ENCODE measurements around the gene KCNK17.
A peak's percentile ranks its signal among the peaks of the same experiment; 100 is the strongest.

The KCNK17 gene, protein sequence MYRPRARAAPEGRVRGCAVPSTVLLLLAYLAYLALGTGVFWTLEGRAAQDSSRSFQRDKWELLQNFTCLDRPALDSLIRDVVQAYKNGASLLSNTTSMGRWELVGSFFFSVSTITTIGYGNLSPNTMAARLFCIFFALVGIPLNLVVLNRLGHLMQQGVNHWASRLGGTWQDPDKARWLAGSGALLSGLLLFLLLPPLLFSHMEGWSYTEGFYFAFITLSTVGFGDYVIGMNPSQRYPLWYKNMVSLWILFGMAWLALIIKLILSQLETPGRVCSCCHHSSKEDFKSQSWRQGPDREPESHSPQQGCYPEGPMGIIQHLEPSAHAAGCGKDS

DNA sequence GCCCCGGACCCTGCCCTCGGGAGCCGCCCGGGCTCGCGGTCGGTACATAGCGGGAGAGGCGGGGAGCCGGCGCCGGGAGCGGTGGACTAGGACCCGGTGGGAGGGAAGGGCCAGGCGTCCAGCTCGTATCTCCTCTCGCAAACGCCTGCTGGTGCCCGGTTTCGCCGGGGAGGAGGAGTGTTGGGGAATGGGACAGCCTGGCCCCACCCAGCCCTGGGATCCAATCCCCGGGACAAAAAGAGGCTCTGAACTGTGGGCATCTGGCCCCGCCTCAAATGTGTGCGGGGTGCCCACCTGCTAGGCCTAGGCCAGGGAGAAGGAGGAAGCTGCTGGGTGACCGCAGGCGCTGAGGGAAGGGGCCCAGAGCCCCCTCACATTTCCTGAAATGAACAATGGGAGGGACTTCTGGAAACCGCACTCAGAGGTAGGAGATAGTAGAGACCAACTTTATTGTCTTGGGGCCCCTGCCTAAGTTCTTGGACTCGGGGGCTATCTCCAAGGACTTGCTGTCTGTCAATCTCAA, at the start of gene KCNK17:
TSS of gene KCNK17 (minus strand) at position 147 of the 523 bp plus-strand sequence. CDS start at position 48, 99 bp downstream.
- no peak within 1 kb of the TSS for H3K27ac ChIP-seq
- ChIA-PET POLR2A (ENCODE audit: low non-redundant PET) (no interaction called here), CTCF (no interaction called here)
- TF ChIP-seq, protein P1, sequence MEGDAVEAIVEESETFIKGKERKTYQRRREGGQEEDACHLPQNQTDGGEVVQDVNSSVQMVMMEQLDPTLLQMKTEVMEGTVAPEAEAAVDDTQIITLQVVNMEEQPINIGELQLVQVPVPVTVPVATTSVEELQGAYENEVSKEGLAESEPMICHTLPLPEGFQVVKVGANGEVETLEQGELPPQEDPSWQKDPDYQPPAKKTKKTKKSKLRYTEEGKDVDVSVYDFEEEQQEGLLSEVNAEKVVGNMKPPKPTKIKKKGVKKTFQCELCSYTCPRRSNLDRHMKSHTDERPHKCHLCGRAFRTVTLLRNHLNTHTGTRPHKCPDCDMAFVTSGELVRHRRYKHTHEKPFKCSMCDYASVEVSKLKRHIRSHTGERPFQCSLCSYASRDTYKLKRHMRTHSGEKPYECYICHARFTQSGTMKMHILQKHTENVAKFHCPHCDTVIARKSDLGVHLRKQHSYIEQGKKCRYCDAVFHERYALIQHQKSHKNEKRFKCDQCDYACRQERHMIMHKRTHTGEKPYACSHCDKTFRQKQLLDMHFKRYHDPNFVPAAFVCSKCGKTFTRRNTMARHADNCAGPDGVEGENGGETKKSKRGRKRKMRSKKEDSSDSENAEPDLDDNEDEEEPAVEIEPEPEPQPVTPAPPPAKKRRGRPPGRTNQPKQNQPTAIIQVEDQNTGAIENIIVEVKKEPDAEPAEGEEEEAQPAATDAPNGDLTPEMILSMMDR (conservative IDR thresholded peaks at IDR 0.05; ENCODE audit: low read depth): no peak
- no peak for DNase-seq (ENCODE audit: low spot score)

DNA sequence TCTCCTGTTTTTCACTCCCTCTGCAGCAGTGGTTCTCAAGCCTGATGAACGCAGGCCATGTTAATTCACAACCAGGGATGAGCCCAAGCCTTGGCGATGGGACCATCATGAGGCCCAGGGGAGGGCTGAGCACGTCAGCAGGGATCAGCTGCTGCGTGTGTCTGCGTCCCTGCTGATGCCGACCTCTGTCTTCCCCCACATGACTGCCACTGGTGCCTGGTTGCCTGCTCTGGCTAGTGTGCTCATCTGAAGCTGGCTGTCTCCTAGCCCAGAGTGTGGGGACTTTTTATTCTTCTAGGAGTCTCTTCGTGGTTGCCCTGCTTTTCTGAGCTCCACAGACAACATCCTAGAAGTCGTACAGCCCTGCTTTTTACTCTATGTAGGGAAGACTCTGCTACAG, 49.1 kb upstream of the KCNK17 start:
- DNase-seq (ENCODE audit: low spot score): no peak
- CTCF ChIA-PET: interaction anchor here (0.7 kb wide), 1 partner anchor 105 kb away, joined by 3 read pairs; no protein-coding TSS in a partner anchor
- TF ChIP-seq, protein P1 (conservative IDR thresholded peaks at IDR 0.05; ENCODE audit: low read depth): no peak
- H3K27ac ChIP-seq: no peak overlapping the region
- POLR2A ChIA-PET (ENCODE audit: low non-redundant PET): no interaction called here

DNA sequence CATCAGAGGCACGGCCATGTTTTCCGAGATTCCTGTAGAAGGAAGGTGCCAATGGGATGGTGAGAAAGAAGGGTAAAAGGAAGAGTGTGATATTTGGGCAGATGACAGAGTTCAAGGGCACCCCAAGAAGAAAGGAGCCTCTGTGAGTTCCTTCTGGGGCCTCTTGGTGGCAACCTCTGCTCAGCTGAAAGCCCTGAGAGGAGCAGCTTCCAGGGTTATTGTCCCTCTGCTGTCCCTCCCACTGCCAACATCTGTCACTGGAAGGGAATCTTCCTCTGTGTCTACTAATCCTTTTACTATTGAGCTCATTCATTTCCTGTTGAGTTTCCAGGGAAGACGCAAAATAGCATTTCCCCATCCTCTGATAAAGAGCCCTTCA, 48.3 kb upstream of the KCNK17 start:
- CTCF ChIA-PET: interaction anchor here (0.6 to 1.1 kb wide), 13 partner anchors 9 to 653 kb away, joined by 3 to 4 read pairs (median 3); no protein-coding TSS in a partner anchor
- no peak overlapping the region for H3K27ac ChIP-seq
- no peak for DNase-seq (ENCODE audit: low spot score)
- TF ChIP-seq, protein P1 (conservative IDR thresholded peaks at IDR 0.05; ENCODE audit: low read depth): no peak
- POLR2A ChIA-PET (ENCODE audit: low non-redundant PET): no interaction called here

DNA sequence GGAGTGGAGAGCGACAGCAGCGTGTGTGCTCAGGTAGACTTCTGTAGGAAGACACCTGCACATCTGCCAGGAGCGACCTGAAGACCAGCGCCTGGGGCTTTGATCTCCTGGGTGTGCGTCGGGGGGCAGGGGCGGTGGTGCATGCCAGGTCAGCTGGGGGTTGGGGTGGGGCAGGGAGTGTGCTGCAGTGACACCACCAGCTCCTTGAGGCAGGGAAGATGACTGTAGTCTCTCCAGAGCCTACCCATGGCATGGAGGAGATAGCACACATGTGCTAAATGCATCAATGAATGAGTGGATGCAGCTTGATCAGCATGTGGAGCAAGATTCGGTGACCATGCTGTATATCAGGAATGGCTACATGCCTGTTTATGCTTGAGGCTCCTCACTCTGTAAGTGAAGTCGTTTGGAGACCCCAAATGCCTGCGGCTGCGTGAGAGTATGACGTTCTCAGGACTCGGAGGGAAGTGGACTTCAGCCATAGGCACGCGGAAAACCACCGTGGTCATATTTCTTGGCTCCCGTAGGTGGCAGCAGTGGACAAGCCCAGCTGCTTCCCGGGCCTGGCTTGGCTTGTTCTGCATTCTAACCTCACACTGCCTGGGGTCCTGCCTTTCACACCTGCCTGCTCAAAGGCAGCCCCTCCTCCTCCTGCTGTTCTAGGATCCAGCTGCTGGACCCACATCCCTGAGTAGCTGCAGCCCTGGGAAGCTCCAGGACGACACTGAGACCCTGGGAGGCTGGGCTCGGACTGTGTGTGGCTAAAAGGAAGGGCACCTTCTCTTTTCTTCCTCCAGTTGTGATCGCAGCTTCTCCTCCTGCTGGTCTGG, 47.7 kb upstream of the KCNK17 start:
- H3K27ac ChIP-seq: no peak overlapping the region
- TF ChIP-seq, protein P1 (conservative IDR thresholded peaks at IDR 0.05; ENCODE audit: low read depth): peak; percentile 80
- CTCF ChIA-PET: interaction anchor here (0.6 to 1.1 kb wide), 11 partner anchors 9 to 533 kb away, joined by 3 to 4 read pairs (median 4); no protein-coding TSS in a partner anchor
- DNase-seq (ENCODE audit: low spot score): peak; percentile 64
- POLR2A ChIA-PET (ENCODE audit: low non-redundant PET): no interaction called here

DNA sequence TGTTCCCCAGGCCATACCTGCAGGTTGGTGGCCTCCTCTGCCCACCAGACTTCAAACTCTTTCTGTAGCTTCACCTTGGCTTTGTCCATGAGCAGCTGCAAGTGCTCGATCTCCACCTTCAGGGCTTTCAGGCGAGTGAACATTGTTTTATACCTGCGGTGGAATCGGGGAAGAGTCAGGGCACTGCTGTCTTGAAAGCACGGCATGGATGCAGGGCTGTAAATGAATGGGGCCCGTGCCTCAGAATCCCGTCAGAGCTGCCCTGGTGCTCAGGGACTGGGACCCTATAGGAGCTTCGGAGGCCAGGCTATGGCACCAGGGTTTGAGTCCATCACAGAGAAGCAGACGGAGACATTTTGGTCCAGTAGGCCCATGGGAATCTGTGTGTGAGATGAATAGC, 46.2 kb upstream of the KCNK17 start:
- ChIA-PET POLR2A (ENCODE audit: low non-redundant PET) (no interaction called here), CTCF (no interaction called here)
- H3K27ac ChIP-seq: no peak overlapping the region
- DNase-seq (ENCODE audit: low spot score): no peak
- TF ChIP-seq, protein P1 (conservative IDR thresholded peaks at IDR 0.05; ENCODE audit: low read depth): no peak

DNA sequence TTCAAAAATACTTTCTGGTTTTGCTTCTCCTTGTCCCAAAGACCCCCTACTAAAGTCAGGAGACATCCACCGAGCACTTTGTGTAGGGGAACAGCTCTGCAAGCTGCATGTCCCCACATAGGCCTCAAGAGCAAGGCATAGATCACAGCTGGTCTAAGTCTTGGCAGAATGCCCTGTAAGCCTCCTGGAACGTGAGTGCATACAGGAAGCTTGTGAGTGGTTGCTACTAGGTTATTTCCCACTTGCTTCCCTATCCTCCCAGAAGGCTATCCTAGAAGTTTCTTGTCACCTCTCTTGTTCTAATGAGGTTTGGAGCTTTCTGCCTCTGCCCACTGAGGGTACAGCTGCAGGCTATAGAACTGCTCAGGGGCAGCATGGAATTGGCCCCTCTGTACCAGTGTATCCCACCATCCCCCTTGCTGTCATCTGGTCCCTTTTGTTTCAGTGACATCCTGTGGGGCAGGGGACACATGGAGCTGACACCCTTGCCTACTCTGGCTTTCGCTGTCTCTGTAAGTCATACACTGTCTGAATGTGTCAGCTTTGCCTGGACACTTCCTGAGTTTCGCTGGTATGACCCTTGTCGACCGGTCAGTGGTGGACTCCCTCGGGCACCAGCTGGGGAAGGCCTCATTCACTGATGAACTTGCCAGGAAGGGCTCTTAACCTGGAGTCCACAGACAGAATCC, 43.9 kb upstream of the KCNK17 start:
- ChIA-PET CTCF (interaction anchor here (0.5 to 1.4 kb wide), 3 partner anchors 12 to 25 kb away, joined by 3 to 5 read pairs (median 3); no protein-coding TSS in a partner anchor), POLR2A (ENCODE audit: low non-redundant PET) (no interaction called here)
- H3K27ac ChIP-seq: no peak overlapping the region
- TF ChIP-seq, protein P1 (conservative IDR thresholded peaks at IDR 0.05; ENCODE audit: low read depth): no peak
- DNase-seq (ENCODE audit: low spot score): no peak

Data from RWPE1 (cell line).